Panc1 (cell line): ENCODE results near the gene DACH1. TPM values are rescaled to one million over a fixed set of nuclear protein-coding genes. Genes with fewer than 3 reads are reported as not detected.

Experiments used
- ATAC-seq: fragments of 200-7000 bp; cut with Tn5 transposase; 2 replicates; pipeline ENCODE4 v1.9.1; 2020; ENCODE audit warnings: mild to moderate bottlenecking, moderate library complexity
- BruUV-seq: library from RNA; stranded (reverse); fragments of 400-500 nt; replicated peaks from 2 replicates; lab custom pipeline; 2021; lab: Mats Ljungman, UMichigan
- CTCF ChIA-PET: fragments of 300-600 bp; sonication (Branson Sonifier 250); formaldehyde crosslinking; loops from one replicate; lab custom pipeline; 2022; ENCODE audit warnings: antibody characterized with exemption; lab: Charles Lee
- POLR2A ChIA-PET: fragments of 300-600 bp; sonication (Branson Sonifier 250); formaldehyde crosslinking; loops from one replicate; lab custom pipeline; 2022; ENCODE audit warnings: antibody characterized with exemption; lab: Charles Lee
- DNase-seq: peaks from one replicate; pipeline ENCODE4 v3.0.0-alpha.2; 2010; ENCODE audit warnings: low read depth, low spot score
- H3K27ac ChIP-seq: 2 replicates; pipeline ENCODE4 v1.5.1; 2011; ENCODE audit warnings: mild to moderate bottlenecking, low read length, inconsistent platforms
- H3K27me3 ChIP-seq: fragments of 200-500 bp; sonication (Bioruptor generic); 2 replicates; pipeline ENCODE4 v1.6.0; 2014; ENCODE audit warnings: low read length, inconsistent platforms; ENCODE audit not compliant: control insufficient read depth, insufficient read depth
- H3K36me3 ChIP-seq: fragments of 200-500 bp; sonication (Bioruptor generic); 2 replicates; pipeline ENCODE4 v1.5.1; 2014; ENCODE audit warnings: inconsistent platforms, mild to moderate bottlenecking, low read length, moderate library complexity; ENCODE audit not compliant: control insufficient read depth, insufficient read depth
- H3K4me1 ChIP-seq: 2 replicates; pipeline ENCODE4 v1.5.1; 2011; ENCODE audit warnings: inconsistent platforms, mild to moderate bottlenecking, low read length, moderate library complexity; ENCODE audit not compliant: control insufficient read depth, insufficient read depth
- H3K4me3 ChIP-seq, 2 experiments: 2 replicates each; pipeline ENCODE4 v1.5.1; 2011 to 2012; ENCODE audit warnings: low read depth in 2 of 2, low read length in 2 of 2, mild to moderate bottlenecking in 2 of 2, inconsistent platforms in 1 of 2, moderate library complexity in 1 of 2
- H3K9me3 ChIP-seq: fragments of 200-500 bp; sonication (Bioruptor generic); 2 replicates; pipeline ENCODE4 v1.5.1; 2014; ENCODE audit warnings: low read depth, mild to moderate bottlenecking, inconsistent platforms, low read length, moderate library complexity; ENCODE audit not compliant: control insufficient read depth, insufficient read depth
- CTCF ChIP-seq: fragments of 450-650 bp; IDR thresholded peaks from 2 replicates; pipeline ENCODE4 v1.5.1; 2017; ENCODE audit warnings: mild to moderate bottlenecking
- POLR2AphosphoS5 ChIP-seq: IDR thresholded peaks from 2 replicates; pipeline ENCODE4 v1.6.1; 2012; ENCODE audit warnings: mild to moderate bottlenecking, low read depth, low read length, moderate library complexity
- SIN3A ChIP-seq: IDR thresholded peaks from 2 replicates; pipeline ENCODE4 v1.6.1; 2012; ENCODE audit warnings: low read depth, mild to moderate bottlenecking, low read length, moderate library complexity, borderline replicate concordance; ENCODE audit not compliant: insufficient read depth
- TCF7L2 ChIP-seq: IDR thresholded peaks from 2 replicates; pipeline ENCODE4 v1.6.1; 2011; ENCODE audit warnings: mild to moderate bottlenecking, low read depth, low read length, inconsistent platforms
- in situ Hi-C: cut with HindIII; loops from 2 replicates; pipeline ENCODE4 v1.10.0; 2016; ENCODE audit warnings: low sequenced_read_pairs, low pct_unique_long_range_greater_than_20kb
- intact Hi-C: fragments of 100-400 bp; cut with micrococcal nuclease; formaldehyde crosslinking; loops from one replicate; pipeline ENCODE4 v1.10.0; 2022; ENCODE audit not compliant: unreplicated experiment
- total RNA-seq: library from RNA; stranded (reverse); gene quantifications from one replicate; pipeline ENCODE4 v1.2.1, GENCODE V29; 2021; ENCODE audit not compliant: unreplicated experiment
- TF ChIP-seq, protein P1 (sequence below), 2 experiments: IDR thresholded peaks; 2 replicates each; pipeline ENCODE4 v1.6.1; 2011 to 2012; ENCODE audit warnings: low read depth in 2 of 2, control low read depth in 1 of 2, low read length in 1 of 2, mild to moderate bottlenecking in 1 of 2, moderate library complexity in 1 of 2; ENCODE audit not compliant: insufficient read depth in 1 of 2

The DACH1 gene
- total RNA-seq, 1 experiment from 2014 or later: 0.54 TPM

GRCh38 chr13:71396149-71396548, 470.9 kb downstream of the DACH1 start:
- Histone ChIP-seq H3K27me3 (no peaks in the 10 kb centered on the region), H3K9me3 (no peaks in the 10 kb centered on the region), H3K36me3 (no peaks in the 10 kb centered on the region), H3K27ac (no peak overlapping the region), H3K4me3 (no peak overlapping the region), H3K4me1 (no peaks in the 10 kb centered on the region)
- POLR2A ChIA-PET: no interaction called here
- in situ Hi-C loops (no loop called here), intact Hi-C loops (no loop called here)
- BruUV-seq: no TSS peak
- DNase-seq: no peak
- CTCF ChIA-PET: no interaction called here
- TF ChIP-seq TCF7L2: no peak
- TF ChIP-seq, protein P1, sequence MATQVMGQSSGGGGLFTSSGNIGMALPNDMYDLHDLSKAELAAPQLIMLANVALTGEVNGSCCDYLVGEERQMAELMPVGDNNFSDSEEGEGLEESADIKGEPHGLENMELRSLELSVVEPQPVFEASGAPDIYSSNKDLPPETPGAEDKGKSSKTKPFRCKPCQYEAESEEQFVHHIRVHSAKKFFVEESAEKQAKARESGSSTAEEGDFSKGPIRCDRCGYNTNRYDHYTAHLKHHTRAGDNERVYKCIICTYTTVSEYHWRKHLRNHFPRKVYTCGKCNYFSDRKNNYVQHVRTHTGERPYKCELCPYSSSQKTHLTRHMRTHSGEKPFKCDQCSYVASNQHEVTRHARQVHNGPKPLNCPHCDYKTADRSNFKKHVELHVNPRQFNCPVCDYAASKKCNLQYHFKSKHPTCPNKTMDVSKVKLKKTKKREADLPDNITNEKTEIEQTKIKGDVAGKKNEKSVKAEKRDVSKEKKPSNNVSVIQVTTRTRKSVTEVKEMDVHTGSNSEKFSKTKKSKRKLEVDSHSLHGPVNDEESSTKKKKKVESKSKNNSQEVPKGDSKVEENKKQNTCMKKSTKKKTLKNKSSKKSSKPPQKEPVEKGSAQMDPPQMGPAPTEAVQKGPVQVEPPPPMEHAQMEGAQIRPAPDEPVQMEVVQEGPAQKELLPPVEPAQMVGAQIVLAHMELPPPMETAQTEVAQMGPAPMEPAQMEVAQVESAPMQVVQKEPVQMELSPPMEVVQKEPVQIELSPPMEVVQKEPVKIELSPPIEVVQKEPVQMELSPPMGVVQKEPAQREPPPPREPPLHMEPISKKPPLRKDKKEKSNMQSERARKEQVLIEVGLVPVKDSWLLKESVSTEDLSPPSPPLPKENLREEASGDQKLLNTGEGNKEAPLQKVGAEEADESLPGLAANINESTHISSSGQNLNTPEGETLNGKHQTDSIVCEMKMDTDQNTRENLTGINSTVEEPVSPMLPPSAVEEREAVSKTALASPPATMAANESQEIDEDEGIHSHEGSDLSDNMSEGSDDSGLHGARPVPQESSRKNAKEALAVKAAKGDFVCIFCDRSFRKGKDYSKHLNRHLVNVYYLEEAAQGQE (IDR thresholded peaks at IDR 0.05; ENCODE audit: insufficient read depth in 1 of 2, low read depth in 2 of 2, low read length in 1 of 2): no peak
- TF ChIP-seq SIN3A: no peak
- TF ChIP-seq POLR2AphosphoS5: no peak
- TF ChIP-seq CTCF: no peak
- no peak for ATAC-seq

- POLR2A ChIA-PET: no interaction called here
- in situ Hi-C loops (no loop called here), intact Hi-C loops (no loop called here)
- CTCF ChIA-PET: no interaction called here
- TF ChIP-seq, protein P1 (IDR thresholded peaks at IDR 0.05; ENCODE audit: insufficient read depth in 1 of 2, low read depth in 2 of 2, low read length in 1 of 2): no peak
- TF ChIP-seq CTCF: no peak
- no peak for TF ChIP-seq SIN3A
- no peak for TF ChIP-seq POLR2AphosphoS5
- TF ChIP-seq TCF7L2: no peak
- DNase-seq (no peak), ATAC-seq (no peak)
- BruUV-seq: no TSS peak
- no peaks in the 10 kb centered on the region for H3K27me3 ChIP-seq
- no peak overlapping the region for H3K4me3 ChIP-seq
- H3K27ac ChIP-seq: no peak overlapping the region
- no peaks in the 10 kb centered on the region for H3K4me1 ChIP-seq
- no peaks in the 10 kb centered on the region for H3K9me3 ChIP-seq
- no peaks in the 10 kb centered on the region for H3K36me3 ChIP-seq
Observed at GRCh38 chr13:71395053-71395452, 472.0 kb downstream of the DACH1 start.
